H9 (cell line): Measurements from ENCODE around the gene SACM1L. TPM values are rescaled to one million over a fixed set of nuclear protein-coding genes. Genes with fewer than 3 reads are reported as not detected.

Experiments used
- DNase-seq: peaks from one replicate; pipeline ENCODE4 v3.0.0-alpha.2; 2017
- H2AFZ ChIP-seq: one replicate; pipeline ENCODE4 v1.6.1; 2013; ENCODE audit warnings: mild to moderate bottlenecking, low read length, control low read depth, moderate library complexity
- H2AK5ac ChIP-seq: 2 replicates; pipeline ENCODE4 v1.6.1; 2013; ENCODE audit warnings: low read length, control low read depth, mixed read lengths; ENCODE audit not compliant: insufficient read length
- H2BK120ac ChIP-seq: one replicate; pipeline ENCODE4 v1.6.1; 2013; ENCODE audit warnings: low read depth, mild to moderate bottlenecking, low read length, control low read depth, inconsistent platforms; ENCODE audit not compliant: poor library complexity, severe bottlenecking
- H2BK12ac ChIP-seq: 2 replicates; pipeline ENCODE4 v1.6.1; 2013; ENCODE audit warnings: low read length, control low read depth, mixed read lengths, low read depth; ENCODE audit not compliant: insufficient read length
- H2BK15ac ChIP-seq: 2 replicates; pipeline ENCODE4 v1.6.1; 2013; ENCODE audit warnings: low read depth, low read length, control low read depth
- H2BK20ac ChIP-seq: one replicate; pipeline ENCODE4 v1.6.1; 2013; ENCODE audit warnings: low read depth, mild to moderate bottlenecking, low read length, control low read depth, inconsistent platforms; ENCODE audit not compliant: poor library complexity, severe bottlenecking
- H2BK5ac ChIP-seq: 2 replicates; pipeline ENCODE4 v1.6.1; 2013; ENCODE audit warnings: low read length, control low read depth, mixed read lengths; ENCODE audit not compliant: insufficient read length
- H3K14ac ChIP-seq: 2 replicates; pipeline ENCODE4 v1.6.1; 2013; ENCODE audit warnings: low read length, control low read depth; ENCODE audit not compliant: insufficient read depth
- H3K18ac ChIP-seq: 2 replicates; pipeline ENCODE4 v1.6.1; 2013; ENCODE audit warnings: low read depth, mild to moderate bottlenecking, mixed read lengths, low read length, control low read depth; ENCODE audit not compliant: insufficient read length
- H3K23ac ChIP-seq: 2 replicates; pipeline ENCODE4 v1.6.1; 2013; ENCODE audit warnings: low read length, control low read depth, mixed read lengths, low read depth; ENCODE audit not compliant: insufficient read length
- H3K23me2 ChIP-seq: 2 replicates; pipeline ENCODE4 v1.6.1; 2013; ENCODE audit warnings: low read depth, mild to moderate bottlenecking, mixed read lengths, low read length, control low read depth; ENCODE audit not compliant: insufficient read length, poor library complexity, severe bottlenecking
- H3K27ac ChIP-seq: 2 replicates; pipeline ENCODE4 v1.5.1; 2013; ENCODE audit warnings: low read length, control low read depth, mixed read lengths, low read depth; ENCODE audit not compliant: insufficient read length
- H3K27me3 ChIP-seq: 2 replicates; pipeline ENCODE4 v1.6.1; 2013; ENCODE audit warnings: low read length, control low read depth, inconsistent platforms; ENCODE audit not compliant: insufficient read depth
- H3K4ac ChIP-seq: 2 replicates; pipeline ENCODE4 v1.6.1; 2013; ENCODE audit warnings: low read depth, mild to moderate bottlenecking, control low read depth, inconsistent platforms, low read length, moderate library complexity
- H3K4me1 ChIP-seq: 2 replicates; pipeline ENCODE4 v1.6.1; 2013; ENCODE audit warnings: low read length, control low read depth, inconsistent platforms; ENCODE audit not compliant: insufficient read depth
- H3K4me2 ChIP-seq: 2 replicates; pipeline ENCODE4 v1.6.1; 2013; ENCODE audit warnings: low read length, control low read depth, mixed read lengths; ENCODE audit not compliant: insufficient read length, insufficient read depth
- H3K56ac ChIP-seq: 2 replicates; pipeline ENCODE4 v1.6.1; 2013; ENCODE audit warnings: low read depth, mild to moderate bottlenecking, mixed read lengths, low read length, control low read depth; ENCODE audit not compliant: insufficient read length
- H3K79me1 ChIP-seq: 2 replicates; pipeline ENCODE4 v1.6.1; 2013; ENCODE audit warnings: low read depth, mild to moderate bottlenecking, moderate library complexity, low read length, control low read depth, inconsistent platforms; ENCODE audit not compliant: insufficient read depth, poor library complexity, severe bottlenecking
- H3K79me2 ChIP-seq: 2 replicates; pipeline ENCODE4 v1.6.1; 2013; ENCODE audit warnings: low read length, control low read depth, inconsistent platforms; ENCODE audit not compliant: insufficient read depth
- H3K9ac ChIP-seq: 2 replicates; pipeline ENCODE4 v1.6.1; 2013; ENCODE audit warnings: low read length, control low read depth, mixed read lengths; ENCODE audit not compliant: insufficient read length; ENCODE audit errors: extremely low read depth
- H3K9me3 ChIP-seq: one replicate; pipeline ENCODE4 v1.6.1; 2013; ENCODE audit warnings: low read depth, low read length, inconsistent platforms; ENCODE audit not compliant: control insufficient read depth
- H3T11ph ChIP-seq: one replicate; pipeline ENCODE4 v1.6.1; 2013; ENCODE audit warnings: mild to moderate bottlenecking, low read length, control low read depth, inconsistent platforms
- H4K20me1 ChIP-seq: one replicate; pipeline ENCODE4 v1.6.1; 2013; ENCODE audit not compliant: control insufficient read depth, insufficient read length, insufficient read depth
- H4K5ac ChIP-seq: 2 replicates; pipeline ENCODE4 v1.6.1; 2013; ENCODE audit warnings: low read depth, mild to moderate bottlenecking, mixed read lengths, low read length, control low read depth; ENCODE audit not compliant: insufficient read length
- H4K8ac ChIP-seq: replicated peaks from 2 replicates; pipeline ENCODE4 v1.6.1; 2013; ENCODE audit warnings: low read length, control low read depth, mixed read lengths, low read depth; ENCODE audit not compliant: insufficient read length
- H4K91ac ChIP-seq: 2 replicates; pipeline ENCODE4 v1.6.1; 2013; ENCODE audit warnings: low read depth, mild to moderate bottlenecking, moderate library complexity, mixed read lengths, low read length, control low read depth; ENCODE audit not compliant: insufficient read length
- H3K27ac Mint-ChIP-seq, 3 experiments: 2 replicates in 2 of 3; 3 replicates in 1 of 3; pipeline ENCODE4 v1.8.0; 2020 to 2021; ENCODE audit warnings: mixed read lengths in 3 of 3, mild to moderate bottlenecking in 1 of 3, moderate library complexity in 1 of 3
- H3K27me3 Mint-ChIP-seq: 2 replicates; pipeline ENCODE4 v1.8.0; 2021; ENCODE audit warnings: low read depth, mild to moderate bottlenecking, moderate library complexity, mixed read lengths
- H3K36me3 Mint-ChIP-seq, 3 experiments: 2 replicates in 2 of 3; 3 replicates in 1 of 3; pipeline ENCODE4 v1.8.0; 2020 to 2021; ENCODE audit warnings: low read depth in 3 of 3, mixed read lengths in 3 of 3; ENCODE audit not compliant: insufficient read depth in 1 of 3
- H3K4me1 Mint-ChIP-seq, 2 experiments: 2 replicates each; pipeline ENCODE4 v1.8.0; 2020; ENCODE audit warnings: mixed read lengths in 2 of 2
- H3K4me3 Mint-ChIP-seq, 2 experiments: 2 replicates in 1 of 2; 3 replicates in 1 of 2; pipeline ENCODE4 v1.8.0; 2020 to 2021; ENCODE audit warnings: mild to moderate bottlenecking in 2 of 2, mixed read lengths in 2 of 2, moderate library complexity in 1 of 2
- H3K9me3 Mint-ChIP-seq, 2 experiments: 2 replicates in 1 of 2; 3 replicates in 1 of 2; pipeline ENCODE4 v1.8.0; 2020; ENCODE audit warnings: mild to moderate bottlenecking in 2 of 2, mixed read lengths in 2 of 2, moderate library complexity in 1 of 2
- CTCF ChIP-seq: fragments of 200-600 bp; sonication (generic); conservative IDR thresholded peaks from 3 replicates; pipeline ENCODE4 v1.8.0; 2021; ENCODE audit warnings: antibody characterized with exemption, mild to moderate bottlenecking
- WGBS: extraction: QIAGEN DNeasy Blood & Tissue Kit; methylation state at CpG from one replicate; pipeline ENCODE4 v1.1.7; 2013; ENCODE audit warnings: missing lambda C conversion rate, low lambda C conversion rate, mixed read lengths; ENCODE audit not compliant: insufficient read length; ENCODE audit errors: extremely low coverage; 5-methylcytosine and 5-hydroxymethylcytosine counted together
- total RNA-seq: library from RNA; stranded (reverse); gene quantifications from 2 replicates; pipeline ENCODE4 v1.2.1, GENCODE V29; 2021

Gene SACM1L
- total RNA-seq, 1 experiment from 2014 or later: 52.8 TPM

- no peaks in the 10 kb centered on the region for H3K9me3 ChIP-seq
- H3K18ac ChIP-seq: no peak overlapping the region
- H3K36me3 Mint-ChIP-seq: peaks cover 3 to 21% (median 9%) of the 10 kb centered on the region in 3 experiments; a peak in 6 of 7 replicates
- no peaks in the 10 kb centered on the region for H3K79me1 ChIP-seq
- peaks cover 28 to 30% of the 10 kb centered on the region in 2 experiments for H3K4me1 Mint-ChIP-seq
- no peak overlapping the region for H4K91ac ChIP-seq
- no peak for TF ChIP-seq CTCF
- no peaks in the 10 kb centered on the region for H3K27me3 Mint-ChIP-seq
- H2BK20ac ChIP-seq: no peak overlapping the region
- no peaks in the 10 kb centered on the region for H3K27me3 ChIP-seq
- no peak overlapping the region for H2BK5ac ChIP-seq
- no peak overlapping the region for H3K9ac ChIP-seq
- H4K8ac ChIP-seq: no peak overlapping the region
- no peak overlapping the region for H3K27ac ChIP-seq
- H2BK120ac ChIP-seq: no peak overlapping the region
- no peak overlapping the region for H2AFZ ChIP-seq
- no peak overlapping the region for H3K4me2 ChIP-seq
- H2BK15ac ChIP-seq: no peak overlapping the region
- no peaks in the 10 kb centered on the region for H3K79me2 ChIP-seq
- no peak overlapping the region for H3K4ac ChIP-seq
- H4K5ac ChIP-seq: no peak overlapping the region
- H3K23me2 ChIP-seq: no peaks in the 10 kb centered on the region
- H3K14ac ChIP-seq: no peak overlapping the region
- peaks cover 8% of the 10 kb centered on the region; the same call in 1 of the 2 replicates for H3K4me1 ChIP-seq
- H3K4me3 Mint-ChIP-seq: no peak overlapping the region
- no peak for DNase-seq
- no peak overlapping the region for H3K56ac ChIP-seq
- H4K20me1 ChIP-seq: no peaks in the 10 kb centered on the region
- H3T11ph ChIP-seq: no peak overlapping the region
- no peak overlapping the region for H2AK5ac ChIP-seq
- no peak overlapping the region for H3K27ac Mint-ChIP-seq
- H3K23ac ChIP-seq: no peak overlapping the region
- no CpG with 5 or more reads among the region's 6 CpGs for WGBS
- H3K9me3 Mint-ChIP-seq: peaks cover 4% of the 10 kb centered on the region in 2 experiments; a peak in 2 of 5 replicates
- no peak overlapping the region for H2BK12ac ChIP-seq
Observed at GRCh38 chr3:45647148-45647619, 42.0 kb upstream of the SACM1L start.
